Skeletal muscle satellite cell (primary cell): ENCODE data around the gene YIPF3. TPM values are rescaled to one million over a fixed set of nuclear protein-coding genes. Genes with fewer than 3 reads are reported as not detected.
"Not testable (repeated sequence)": the region's sequence is repeated elsewhere in the genome, so short reads cannot be mapped to it uniquely, and the experiment has no call there.

ENCODE experiments used
- H3K27me3 ChIP-seq: 2 replicates; pipeline ENCODE4 v1.7.0; 2013; ENCODE audit warnings: low read length; ENCODE audit not compliant: control insufficient read depth, insufficient read depth
- H3K36me3 ChIP-seq: 2 replicates; pipeline ENCODE4 v1.7.0; 2013; ENCODE audit warnings: mild to moderate bottlenecking, control low read depth, low read length; ENCODE audit not compliant: insufficient read depth
- H3K4me1 ChIP-seq: 2 replicates; pipeline ENCODE4 v1.7.0; 2013; ENCODE audit warnings: low read length; ENCODE audit not compliant: control insufficient read depth, insufficient read depth
- H3K4me2 ChIP-seq: 2 replicates; pipeline ENCODE4 v1.7.0; 2013; ENCODE audit warnings: mild to moderate bottlenecking, low read length
- H3K4me3 ChIP-seq: 2 replicates; pipeline ENCODE4 v1.7.0; 2013; ENCODE audit warnings: low read length
- H3K9ac ChIP-seq: 2 replicates; pipeline ENCODE4 v1.7.0; 2013; ENCODE audit warnings: mild to moderate bottlenecking, low read depth, low read length, moderate library complexity
- H3K9me3 ChIP-seq: replicated peaks from 2 replicates; pipeline ENCODE4 v1.7.0; 2013; ENCODE audit warnings: mild to moderate bottlenecking, control low read depth, low read length
- small RNA-seq: library from RNA; depleted of rRNA; stranded (forward); fragments of <200 nt; gene quantifications from one replicate; pipeline ENCODE3, GENCODE V24; 2012

Gene YIPF3

GRCh38 chr6:43469947-43470346 lies 46.8 kb downstream of the YIPF3 start:
- Histone ChIP-seq H3K4me3 (no peak overlapping the region), H3K4me2 (no peak overlapping the region), H3K9ac (no peak overlapping the region), H3K4me1 (no peaks in the 10 kb centered on the region), H3K9me3 (no peaks in the 10 kb centered on the region), H3K36me3 (no peaks in the 10 kb centered on the region), H3K27me3 (peaks cover 7% of the 10 kb centered on the region)

- Histone ChIP-seq H3K9ac (no peak overlapping the region), H3K9me3 (no peaks in the 10 kb centered on the region)
These were observed 47.7 kb downstream of the YIPF3 start for GRCh38 chr6:43468748-43469681.

GRCh38 chr6:43468240-43468639 lies 48.5 kb downstream of the YIPF3 start:
- H3K27me3 ChIP-seq, result peaks cover 7% of the 10 kb centered on the region

More at GRCh38 chr6:43468748-43469681, 47.7 kb downstream of the YIPF3 start:
- no peak overlapping the region for H3K4me3 ChIP-seq
- H3K4me1 ChIP-seq, result no peaks in the 10 kb centered on the region
- H3K27me3 ChIP-seq, result peaks cover 7% of the 10 kb centered on the region
- H3K36me3 ChIP-seq, result no peaks in the 10 kb centered on the region
- no peak overlapping the region for H3K4me2 ChIP-seq

DNA sequence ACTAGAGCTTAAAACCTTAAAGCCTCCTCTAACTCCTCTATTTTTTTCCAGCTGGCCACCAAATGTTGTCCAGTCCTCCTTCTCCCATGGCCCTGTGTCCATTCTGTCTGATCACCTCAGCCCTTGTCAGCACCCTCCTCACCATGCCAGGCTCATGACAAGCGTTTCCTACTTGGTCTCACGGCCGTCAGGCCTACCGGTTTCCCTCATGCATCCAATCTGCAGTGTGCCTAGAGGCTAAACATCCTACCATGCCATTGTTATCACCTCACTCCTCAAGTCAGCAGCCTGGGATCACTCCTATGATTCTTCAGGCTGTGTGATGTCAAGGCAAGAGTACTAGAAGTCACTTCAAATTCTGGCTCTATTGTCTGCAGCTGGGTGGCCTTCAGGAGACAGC lies 49.0 kb downstream of the YIPF3 start:
- no peaks in the 10 kb centered on the region for H3K9me3 ChIP-seq
- no peaks in the 10 kb centered on the region for H3K36me3 ChIP-seq
- no peaks in the 10 kb centered on the region for H3K4me1 ChIP-seq
- no peak overlapping the region for H3K9ac ChIP-seq
- no peak overlapping the region for H3K4me2 ChIP-seq
- H3K4me3 ChIP-seq, result no peak overlapping the region
- peaks cover 8% of the 10 kb centered on the region for H3K27me3 ChIP-seq

More at GRCh38 chr6:43468240-43468639, 48.5 kb downstream of the YIPF3 start:
- Histone ChIP-seq H3K9me3 (no peaks in the 10 kb centered on the region), H3K4me1 (no peaks in the 10 kb centered on the region), H3K4me2 (no peak overlapping the region), H3K9ac (no peak overlapping the region), H3K36me3 (no peaks in the 10 kb centered on the region), H3K4me3 (no peak overlapping the region)

- not testable (repeated sequence) for H3K4me1 ChIP-seq
These were observed 49.5 kb downstream of the YIPF3 start for GRCh38 chr6:43467265-43467664.

GRCh38 chr6:43465948-43466347 lies 50.8 kb downstream of the YIPF3 start:
- Histone ChIP-seq H3K4me1 (no peaks in the 10 kb centered on the region), H3K36me3 (no peaks in the 10 kb centered on the region), H3K27me3 (peaks cover 13% of the 10 kb centered on the region), H3K4me2 (no peak overlapping the region), H3K9me3 (no peaks in the 10 kb centered on the region), H3K4me3 (no peak overlapping the region), H3K9ac (no peak overlapping the region)

More at GRCh38 chr6:43467265-43467664, 49.5 kb downstream of the YIPF3 start:
- H3K4me3 ChIP-seq, H3K4me2 ChIP-seq, H3K36me3 ChIP-seq, H3K9ac ChIP-seq, H3K9me3 ChIP-seq: not testable (repeated sequence)
- peaks cover 12% of the 10 kb centered on the region for H3K27me3 ChIP-seq

GRCh38 chr6:43464337-43464736 lies 52.4 kb downstream of the YIPF3 start:
- Histone ChIP-seq H3K4me2 (no peak overlapping the region), H3K4me3 (no peak overlapping the region), H3K27me3 (peaks cover 13% of the 10 kb centered on the region), H3K4me1 (no peaks in the 10 kb centered on the region), H3K9me3 (no peaks in the 10 kb centered on the region), H3K36me3 (no peaks in the 10 kb centered on the region), H3K9ac (no peak overlapping the region)

- H3K27me3 ChIP-seq, result peaks cover 12% of the 10 kb centered on the region
These were observed 54.8 kb downstream of the YIPF3 start for GRCh38 chr6:43461936-43462335.

More at GRCh38 chr6:43461936-43462335, 54.8 kb downstream of the YIPF3 start:
- Histone ChIP-seq H3K4me1 (no peaks in the 10 kb centered on the region), H3K4me2 (no peak overlapping the region), H3K4me3 (no peak overlapping the region), H3K9me3 (no peaks in the 10 kb centered on the region), H3K9ac (no peak overlapping the region), H3K36me3 (no peaks in the 10 kb centered on the region)

Small RNAs within 50 kb of the gene (small RNA-seq; reads per million reads assigned to genes)
- gene RF00426 (not detected), gene RNU6-1113P (not detected)
